ENCODE measurements around the gene PGAM1.

DNA sequence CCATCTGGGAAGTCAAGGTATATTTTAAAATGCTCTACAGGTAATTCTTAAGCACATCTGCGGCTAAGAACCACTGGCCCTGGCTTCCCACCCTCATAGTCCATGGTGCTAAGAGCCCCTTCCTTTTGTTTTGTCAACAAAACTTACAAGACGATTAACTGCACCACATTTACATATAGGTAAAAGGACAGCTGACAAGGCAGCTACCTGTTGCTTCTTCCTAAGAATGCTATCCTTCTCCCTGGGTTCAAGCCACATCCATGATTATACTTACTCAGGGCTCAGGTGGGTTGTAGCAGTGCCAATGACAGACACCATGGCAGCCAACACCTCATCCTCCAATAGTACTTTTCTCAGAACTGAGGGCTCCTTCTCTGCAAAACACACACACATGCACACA lies 36.3 kb downstream of the PGAM1 start:
- TF ChIP-seq, protein P1, sequence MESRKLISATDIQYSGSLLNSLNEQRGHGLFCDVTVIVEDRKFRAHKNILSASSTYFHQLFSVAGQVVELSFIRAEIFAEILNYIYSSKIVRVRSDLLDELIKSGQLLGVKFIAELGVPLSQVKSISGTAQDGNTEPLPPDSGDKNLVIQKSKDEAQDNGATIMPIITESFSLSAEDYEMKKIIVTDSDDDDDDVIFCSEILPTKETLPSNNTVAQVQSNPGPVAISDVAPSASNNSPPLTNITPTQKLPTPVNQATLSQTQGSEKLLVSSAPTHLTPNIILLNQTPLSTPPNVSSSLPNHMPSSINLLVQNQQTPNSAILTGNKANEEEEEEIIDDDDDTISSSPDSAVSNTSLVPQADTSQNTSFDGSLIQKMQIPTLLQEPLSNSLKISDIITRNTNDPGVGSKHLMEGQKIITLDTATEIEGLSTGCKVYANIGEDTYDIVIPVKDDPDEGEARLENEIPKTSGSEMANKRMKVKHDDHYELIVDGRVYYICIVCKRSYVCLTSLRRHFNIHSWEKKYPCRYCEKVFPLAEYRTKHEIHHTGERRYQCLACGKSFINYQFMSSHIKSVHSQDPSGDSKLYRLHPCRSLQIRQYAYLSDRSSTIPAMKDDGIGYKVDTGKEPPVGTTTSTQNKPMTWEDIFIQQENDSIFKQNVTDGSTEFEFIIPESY (IDR thresholded peaks at IDR 0.05; ENCODE audit: extremely low read depth, insufficient replicate concordance, low read length), result no peak
- TF ChIP-seq POLR2A (IDR thresholded peaks at IDR 0.05; ENCODE audit: borderline replicate concordance, extremely low read depth, insufficient read depth, insufficient read length), result no peak
